ENCODE data around the gene GRIK3.
"Not testable (repeated sequence)": the region's sequence is repeated elsewhere in the genome, so short reads cannot be mapped to it uniquely, and the experiment has no call there.

Gene GRIK3

GRCh38 chr1:36909359-36909758, 125.0 kb downstream of the GRIK3 start:
- not testable (repeated sequence) for DNase-seq (ENCODE audit: low spot score)

- DNase-seq (ENCODE audit: low spot score): no peak
These were observed 126.2 kb downstream of the GRIK3 start for GRCh38 chr1:36908096-36908495.

GRCh38 chr1:36906555-36906954, 127.8 kb downstream of the GRIK3 start:
- no peak for DNase-seq (ENCODE audit: low spot score)

- no peak for DNase-seq (ENCODE audit: low spot score)
These were observed 128.4 kb downstream of the GRIK3 start for GRCh38 chr1:36905941-36906340.

GRCh38 chr1:36900128-36900527, 134.2 kb downstream of the GRIK3 start:
- DNase-seq (ENCODE audit: low spot score): no peak

- DNase-seq (ENCODE audit: low spot score): not testable (repeated sequence)
These were observed 136.5 kb downstream of the GRIK3 start for GRCh38 chr1:36897813-36898212.

- DNase-seq (ENCODE audit: low spot score): no peak
These were observed 139.5 kb downstream of the GRIK3 start for GRCh38 chr1:36894824-36895223.

- no peak for DNase-seq (ENCODE audit: low spot score)
These were observed 143.5 kb downstream of the GRIK3 start for GRCh38 chr1:36890776-36891175.

- DNase-seq (ENCODE audit: low spot score): no peak
These were observed 144.7 kb downstream of the GRIK3 start for GRCh38 chr1:36889478-36890226.

- no peak for DNase-seq (ENCODE audit: low spot score)
These were observed 145.4 kb downstream of the GRIK3 start for GRCh38 chr1:36888811-36889477.

- no peak for DNase-seq (ENCODE audit: low spot score)
These were observed 148.6 kb downstream of the GRIK3 start for GRCh38 chr1:36885540-36886357.

- no peak for DNase-seq (ENCODE audit: low spot score)
These were observed 149.5 kb downstream of the GRIK3 start for GRCh38 chr1:36884801-36885200.

- DNase-seq (ENCODE audit: low spot score): no peak
These were observed 150.2 kb downstream of the GRIK3 start for GRCh38 chr1:36884029-36884701.

- no peak for DNase-seq (ENCODE audit: low spot score)
These were observed 150.9 kb downstream of the GRIK3 start for GRCh38 chr1:36883315-36883949.

- DNase-seq (ENCODE audit: low spot score): no peak
These were observed 151.6 kb downstream of the GRIK3 start for GRCh38 chr1:36882536-36883285.

GRCh38 chr1:36881541-36881940, 152.8 kb downstream of the GRIK3 start:
- DNase-seq (ENCODE audit: low spot score): no peak

- no peak for DNase-seq (ENCODE audit: low spot score)
These were observed 153.3 kb downstream of the GRIK3 start for GRCh38 chr1:36881068-36881405.

- no peak for DNase-seq (ENCODE audit: low spot score)
These were observed 153.9 kb downstream of the GRIK3 start for GRCh38 chr1:36880155-36881067.

- DNase-seq (ENCODE audit: low spot score): no peak
These were observed 154.7 kb downstream of the GRIK3 start for GRCh38 chr1:36879613-36880012.

- no peak for DNase-seq (ENCODE audit: low spot score)
These were observed 157.3 kb downstream of the GRIK3 start for GRCh38 chr1:36876990-36877389.

All from hematopoietic multipotent progenitor cell treated with erythropoietin and hydrocortisone succinate and interleukin-3 and kit ligand, for 15 days (in vitro differentiated cells).